ENCODE results near the gene MDK. TPM values are rescaled to one million over a fixed set of nuclear protein-coding genes. Genes with fewer than 3 reads are reported as not detected.

The MDK gene
- total and polyA plus RNA-seq, 2 experiments from 2014 or later, result 3,396 to 4,339 TPM

GRCh38 chr11:46408407-46408986, 27.0 kb downstream of the MDK start:
- Histone ChIP-seq H3K27me3 (no peaks in the 10 kb centered on the region), H3K4me1 (ENCODE audit: low read depth) (no peaks in the 10 kb centered on the region), H3K36me3 (peaks cover 4% of the 10 kb centered on the region), H3K27ac (no peak overlapping the region), H3K9me3 (ENCODE audit: low read depth) (no peaks in the 10 kb centered on the region), H3K4me3 (no peak overlapping the region)
- no peak for TF ChIP-seq CTCF (IDR thresholded peaks at IDR 0.05; ENCODE audit: low read depth, low read length)
- no peak for DNase-seq (ENCODE audit: low read depth in 1 of 2, low spot score in 1 of 2)

- H3K4me3 ChIP-seq, result no peak overlapping the region
- no peak overlapping the region for H3K27ac ChIP-seq
- DNase-seq (ENCODE audit: low read depth in 1 of 2, low spot score in 1 of 2), result peak in 1 of 2 donors; percentile 36
- H3K4me1 ChIP-seq (ENCODE audit: low read depth), result no peaks in the 10 kb centered on the region
- H3K27me3 ChIP-seq, result no peaks in the 10 kb centered on the region
- TF ChIP-seq CTCF (IDR thresholded peaks at IDR 0.05; ENCODE audit: low read depth, low read length), result peak; percentile 30
- peaks cover 4% of the 10 kb centered on the region for H3K36me3 ChIP-seq
- H3K9me3 ChIP-seq (ENCODE audit: low read depth), result no peaks in the 10 kb centered on the region
Measured at GRCh38 chr11:46410021-46410420, 28.6 kb downstream of the MDK start.

- Histone ChIP-seq H3K27ac (no peak overlapping the region), H3K9me3 (ENCODE audit: low read depth) (no peaks in the 10 kb centered on the region), H3K4me1 (ENCODE audit: low read depth) (no peaks in the 10 kb centered on the region), H3K4me3 (no peak overlapping the region), H3K36me3 (peaks cover 17% of the 10 kb centered on the region), H3K27me3 (no peaks in the 10 kb centered on the region)
- no peak for DNase-seq (ENCODE audit: low read depth in 1 of 2, low spot score in 1 of 2)
- no peak for TF ChIP-seq CTCF (IDR thresholded peaks at IDR 0.05; ENCODE audit: low read depth, low read length)
Measured at GRCh38 chr11:46413760-46414465, 32.4 kb downstream of the MDK start.

- H3K27me3 ChIP-seq, result no peaks in the 10 kb centered on the region
- no peak for DNase-seq (ENCODE audit: low read depth in 1 of 2, low spot score in 1 of 2)
- H3K27ac ChIP-seq, result no peak overlapping the region
- H3K4me3 ChIP-seq, result no peak overlapping the region
- H3K36me3 ChIP-seq, result peaks cover 17% of the 10 kb centered on the region
- H3K9me3 ChIP-seq (ENCODE audit: low read depth), result no peaks in the 10 kb centered on the region
- TF ChIP-seq CTCF (IDR thresholded peaks at IDR 0.05; ENCODE audit: low read depth, low read length), result no peak
- no peaks in the 10 kb centered on the region for H3K4me1 ChIP-seq (ENCODE audit: low read depth)
Measured at GRCh38 chr11:46414466-46414796, 33.0 kb downstream of the MDK start.

GRCh38 chr11:46414879-46415278, 33.4 kb downstream of the MDK start:
- no peak for TF ChIP-seq CTCF (IDR thresholded peaks at IDR 0.05; ENCODE audit: low read depth, low read length)
- H3K27ac ChIP-seq, result no peak overlapping the region
- H3K27me3 ChIP-seq, result no peaks in the 10 kb centered on the region
- H3K4me1 ChIP-seq (ENCODE audit: low read depth), result no peaks in the 10 kb centered on the region
- no peak for DNase-seq (ENCODE audit: low read depth in 1 of 2, low spot score in 1 of 2)
- H3K9me3 ChIP-seq (ENCODE audit: low read depth), result no peaks in the 10 kb centered on the region
- no peak overlapping the region for H3K4me3 ChIP-seq
- peaks cover 17% of the 10 kb centered on the region for H3K36me3 ChIP-seq
